ENCODE data around the gene ACER3. TPM values are rescaled to one million over a fixed set of nuclear protein-coding genes. Genes with fewer than 3 reads are reported as not detected.
"Not testable (repeated sequence)": the region's sequence is repeated elsewhere in the genome, so short reads cannot be mapped to it uniquely, and the experiment has no call there.

Gene ACER3
- total and polyA plus RNA-seq, 4 experiments from 2014 or later: 2.9 to 6.8 (median 5.0) TPM

- no peak overlapping the region for H3K4me3 Mint-ChIP-seq
- intact Hi-C loops (cut with micrococcal nuclease): no loop called here
- DNase-seq: no peak
- H3K36me3 Mint-ChIP-seq: peaks cover 0 to 21% of the 10 kb centered on the region in 2 donors
- CTCF ChIA-PET (ENCODE audit: partially characterized antibody): no interaction called here
- no peaks in the 10 kb centered on the region for H3K9me3 Mint-ChIP-seq
- Histone ChIP-seq H3K27ac (ENCODE audit: low read depth, low read length) (no peak overlapping the region), H3K9me3 (ENCODE audit: control insufficient read depth in 1 of 2, low read length in 2 of 2) (no peaks in the 10 kb centered on the region), H3K4me1 (ENCODE audit: insufficient read depth, low read length) (no peaks in the 10 kb centered on the region), H3K4me3 (ENCODE audit: low read length in 2 of 2) (no peak overlapping the region), H3K27me3 (ENCODE audit: insufficient read depth, low read length) (no peaks in the 10 kb centered on the region), H3K36me3 (ENCODE audit: insufficient read depth, low read length) (no peaks in the 10 kb centered on the region)
- H3K4me1 Mint-ChIP-seq: peaks cover 0 to 5% (median under 1%) of the 10 kb centered on the region in 4 donors
- no peak overlapping the region for H3K27ac Mint-ChIP-seq
- no peaks in the 10 kb centered on the region for H3K27me3 Mint-ChIP-seq
- POLR2A ChIA-PET (ENCODE audit: partially characterized antibody): no interaction called here
Observed at GRCh38 chr11:77014669-77015068, 154.0 kb downstream of the ACER3 start.

- H3K4me3 Mint-ChIP-seq; H3K36me3 ChIP-seq (ENCODE audit: insufficient read depth, low read length); H3K4me1 Mint-ChIP-seq; DNase-seq; H3K27me3 ChIP-seq (ENCODE audit: insufficient read depth, low read length); intact Hi-C loops (cut with micrococcal nuclease); POLR2A ChIA-PET (ENCODE audit: partially characterized antibody); H3K27ac Mint-ChIP-seq; H3K27me3 Mint-ChIP-seq; H3K27ac ChIP-seq (ENCODE audit: low read depth, low read length); H3K4me3 ChIP-seq (ENCODE audit: low read length in 2 of 2); H3K9me3 ChIP-seq (ENCODE audit: control insufficient read depth in 1 of 2, low read length in 2 of 2); H3K9me3 Mint-ChIP-seq; H3K4me1 ChIP-seq (ENCODE audit: insufficient read depth, low read length); CTCF ChIA-PET (ENCODE audit: partially characterized antibody): not testable (repeated sequence)
- peaks cover 0 to 26% of the 10 kb centered on the region in 2 donors for H3K36me3 Mint-ChIP-seq
Observed at GRCh38 chr11:77018396-77018924, 157.7 kb downstream of the ACER3 start.

GRCh38 chr11:77019976-77020595 is 159.4 kb downstream of the ACER3 start:
- intact Hi-C loops (cut with micrococcal nuclease): no loop called here
- Mint-ChIP-seq H3K4me3 (no peak overlapping the region), H3K27me3 (no peaks in the 10 kb centered on the region), H3K9me3 (no peaks in the 10 kb centered on the region), H3K36me3 (peaks cover 0 to 26% of the 10 kb centered on the region in 2 donors), H3K4me1 (peaks cover 0 to 5% (median under 1%) of the 10 kb centered on the region in 4 donors), H3K27ac (no peak overlapping the region)
- POLR2A ChIA-PET (ENCODE audit: partially characterized antibody): no interaction called here
- DNase-seq: no peak
- Histone ChIP-seq H3K9me3 (ENCODE audit: control insufficient read depth in 1 of 2, low read length in 2 of 2) (no peaks in the 10 kb centered on the region), H3K36me3 (ENCODE audit: insufficient read depth, low read length) (no peaks in the 10 kb centered on the region), H3K27me3 (ENCODE audit: insufficient read depth, low read length) (no peaks in the 10 kb centered on the region), H3K27ac (ENCODE audit: low read depth, low read length) (no peak overlapping the region), H3K4me1 (ENCODE audit: insufficient read depth, low read length) (no peaks in the 10 kb centered on the region), H3K4me3 (ENCODE audit: low read length in 2 of 2) (no peak overlapping the region)
- CTCF ChIA-PET (ENCODE audit: partially characterized antibody): interaction anchor here (1.4 kb wide), 1 partner anchor 28 kb away, joined by 9 read pairs; no protein-coding TSS in a partner anchor

- Histone ChIP-seq H3K4me3 (ENCODE audit: low read length in 2 of 2) (no peak overlapping the region), H3K4me1 (ENCODE audit: insufficient read depth, low read length) (no peaks in the 10 kb centered on the region), H3K27ac (ENCODE audit: low read depth, low read length) (no peak overlapping the region), H3K36me3 (ENCODE audit: insufficient read depth, low read length) (no peaks in the 10 kb centered on the region), H3K27me3 (ENCODE audit: insufficient read depth, low read length) (no peaks in the 10 kb centered on the region), H3K9me3 (ENCODE audit: control insufficient read depth in 1 of 2, low read length in 2 of 2) (no peaks in the 10 kb centered on the region)
- Mint-ChIP-seq H3K4me3 (no peak overlapping the region), H3K4me1 (peaks cover 0 to 5% (median under 1%) of the 10 kb centered on the region in 4 donors), H3K27me3 (no peaks in the 10 kb centered on the region), H3K27ac (no peak overlapping the region), H3K36me3 (peaks cover 0 to 26% of the 10 kb centered on the region in 2 donors), H3K9me3 (no peaks in the 10 kb centered on the region)
- intact Hi-C loops (cut with micrococcal nuclease): no loop called here
- ChIA-PET POLR2A (ENCODE audit: partially characterized antibody) (no interaction called here), CTCF (ENCODE audit: partially characterized antibody) (interaction anchor here (1.4 kb wide), 1 partner anchor 27 kb away, joined by 9 read pairs; no protein-coding TSS in a partner anchor)
- DNase-seq: no peak
Observed at GRCh38 chr11:77020734-77021133, 160.0 kb downstream of the ACER3 start.

GRCh38 chr11:77024745-77025144 is 164.0 kb downstream of the ACER3 start:
- Histone ChIP-seq H3K27me3 (ENCODE audit: insufficient read depth, low read length) (no peaks in the 10 kb centered on the region), H3K4me1 (ENCODE audit: insufficient read depth, low read length) (no peaks in the 10 kb centered on the region), H3K9me3 (ENCODE audit: control insufficient read depth in 1 of 2, low read length in 2 of 2) (no peaks in the 10 kb centered on the region), H3K27ac (ENCODE audit: low read depth, low read length) (no peak overlapping the region), H3K36me3 (ENCODE audit: insufficient read depth, low read length) (no peaks in the 10 kb centered on the region), H3K4me3 (ENCODE audit: low read length in 2 of 2) (no peak overlapping the region)
- ChIA-PET CTCF (ENCODE audit: partially characterized antibody) (interaction anchor here (0.7 to 1.3 kb wide), 5 partner anchors 17 to 507 kb away, joined by 3 to 4 read pairs (median 4); no protein-coding TSS in a partner anchor), POLR2A (ENCODE audit: partially characterized antibody) (no interaction called here)
- no peak overlapping the region for H3K27ac Mint-ChIP-seq
- H3K36me3 Mint-ChIP-seq: peaks cover 0 to 14% of the 10 kb centered on the region in 2 donors
- DNase-seq: no peak
- intact Hi-C loops (cut with micrococcal nuclease): no loop called here
- peaks cover 10 to 13% of the 10 kb centered on the region in 2 donors for H3K27me3 Mint-ChIP-seq
- H3K4me3 Mint-ChIP-seq: no peak overlapping the region
- H3K9me3 Mint-ChIP-seq: peaks cover 0 to 2% (median 0%) of the 10 kb centered on the region in 8 donors
- no peaks in the 10 kb centered on the region for H3K4me1 Mint-ChIP-seq

GRCh38 chr11:77026221-77026620 is 165.5 kb downstream of the ACER3 start:
- no peaks in the 10 kb centered on the region for H3K9me3 ChIP-seq (ENCODE audit: control insufficient read depth in 1 of 2, low read length in 2 of 2)
- H3K4me3 ChIP-seq (ENCODE audit: low read length in 2 of 2): no peak overlapping the region
- no peaks in the 10 kb centered on the region for H3K36me3 ChIP-seq (ENCODE audit: insufficient read depth, low read length)
- no peak for DNase-seq
- H3K4me3 Mint-ChIP-seq: no peak overlapping the region
- no peak overlapping the region for H3K27ac ChIP-seq (ENCODE audit: low read depth, low read length)
- H3K9me3 Mint-ChIP-seq: peaks cover 0 to 2% (median 0%) of the 10 kb centered on the region in 8 donors
- no peak overlapping the region for H3K27ac Mint-ChIP-seq
- no peaks in the 10 kb centered on the region for H3K4me1 Mint-ChIP-seq
- ChIA-PET POLR2A (ENCODE audit: partially characterized antibody) (no interaction called here), CTCF (ENCODE audit: partially characterized antibody) (no interaction called here)
- H3K4me1 ChIP-seq (ENCODE audit: insufficient read depth, low read length): no peaks in the 10 kb centered on the region
- H3K27me3 Mint-ChIP-seq: peaks cover 22 to 24% of the 10 kb centered on the region in 2 donors
- peaks cover 0 to under 1% of the 10 kb centered on the region in 2 donors for H3K36me3 Mint-ChIP-seq
- intact Hi-C loops (cut with micrococcal nuclease): no loop called here
- H3K27me3 ChIP-seq (ENCODE audit: insufficient read depth, low read length): no peaks in the 10 kb centered on the region

- intact Hi-C loops (cut with micrococcal nuclease): no loop called here
- POLR2A ChIA-PET (ENCODE audit: partially characterized antibody): no interaction called here
Observed at GRCh38 chr11:77026743-77027142, 166.0 kb downstream of the ACER3 start.

More at GRCh38 chr11:77026743-77027142, 166.0 kb downstream of the ACER3 start:
- Histone ChIP-seq H3K36me3 (ENCODE audit: insufficient read depth, low read length) (no peaks in the 10 kb centered on the region), H3K9me3 (ENCODE audit: control insufficient read depth in 1 of 2, low read length in 2 of 2) (no peaks in the 10 kb centered on the region), H3K4me3 (ENCODE audit: low read length in 2 of 2) (no peak overlapping the region), H3K27ac (ENCODE audit: low read depth, low read length) (no peak overlapping the region), H3K27me3 (ENCODE audit: insufficient read depth, low read length) (no peaks in the 10 kb centered on the region), H3K4me1 (ENCODE audit: insufficient read depth, low read length) (no peaks in the 10 kb centered on the region)
- Mint-ChIP-seq H3K9me3 (peaks cover 0 to 2% (median 0%) of the 10 kb centered on the region in 8 donors), H3K27me3 (peaks cover 22 to 27% of the 10 kb centered on the region in 2 donors), H3K4me3 (no peak overlapping the region), H3K36me3 (no peaks in the 10 kb centered on the region), H3K4me1 (no peaks in the 10 kb centered on the region), H3K27ac (no peak overlapping the region)
- CTCF ChIA-PET (ENCODE audit: partially characterized antibody): interaction anchor here (1.1 kb wide), 1 partner anchor 19 kb away, joined by 4 read pairs; no protein-coding TSS in a partner anchor
- DNase-seq: no peak

Data from CD4-positive, alpha-beta memory T cell (primary cell).